HG03066 (cell line): ENCODE measurements around the gene YWHAE.
"Not testable (repeated sequence)": the region's sequence is repeated elsewhere in the genome, so short reads cannot be mapped to it uniquely, and the experiment has no call there.

ENCODE experiments used
- ATAC-seq: cut with Tn5 transposase; IDR thresholded peaks from one replicate; pipeline ENCODE4 v1.9.1; 2021; ENCODE audit warnings: low read depth; ENCODE audit not compliant: unreplicated experiment

The YWHAE gene

GRCh38 chr17:1375615-1376014 is 24.4 kb downstream of the YWHAE start:
- ATAC-seq: no peak

GRCh38 chr17:1374431-1375177 is 25.4 kb downstream of the YWHAE start:
- ATAC-seq: no peak

GRCh38 chr17:1373707-1374237 is 26.2 kb downstream of the YWHAE start:
- ATAC-seq: no peak

- ATAC-seq: no peak
Measured at GRCh38 chr17:1372618-1373017, 27.4 kb downstream of the YWHAE start.

GRCh38 chr17:1371893-1372590 is 28.0 kb downstream of the YWHAE start:
- no peak for ATAC-seq

GRCh38 chr17:1368588-1368987 is 31.4 kb downstream of the YWHAE start:
- no peak for ATAC-seq

GRCh38 chr17:1367351-1367745 is 32.7 kb downstream of the YWHAE start:
- no peak for ATAC-seq

GRCh38 chr17:1366234-1366633 is 33.8 kb downstream of the YWHAE start:
- ATAC-seq: no peak

- ATAC-seq: no peak
Measured at GRCh38 chr17:1365445-1366039, 34.5 kb downstream of the YWHAE start.

GRCh38 chr17:1362964-1363363 is 37.1 kb downstream of the YWHAE start:
- ATAC-seq: no peak

- no peak for ATAC-seq
Measured at GRCh38 chr17:1362065-1362848, 37.8 kb downstream of the YWHAE start.

- no peak for ATAC-seq
Measured at GRCh38 chr17:1360975-1361374, 39.0 kb downstream of the YWHAE start.

GRCh38 chr17:1360315-1360714 is 39.7 kb downstream of the YWHAE start:
- not testable (repeated sequence) for ATAC-seq

GRCh38 chr17:1354030-1354429 is 46.0 kb downstream of the YWHAE start:
- no peak for ATAC-seq

- ATAC-seq: not testable (repeated sequence)
Measured at GRCh38 chr17:1352530-1352929, 47.5 kb downstream of the YWHAE start.

- no peak for ATAC-seq
Measured at GRCh38 chr17:1351971-1352370, 48.1 kb downstream of the YWHAE start.

GRCh38 chr17:1351275-1351674 is 48.7 kb downstream of the YWHAE start:
- no peak for ATAC-seq

- no peak for ATAC-seq
Measured at GRCh38 chr17:1347589-1348323, 52.3 kb downstream of the YWHAE start.

- ATAC-seq: no peak
Measured at GRCh38 chr17:1344521-1344920, 55.5 kb downstream of the YWHAE start.

GRCh38 chr17:1343554-1343953 is 56.5 kb downstream of the YWHAE start:
- no peak for ATAC-seq
